ENCODE measurements around the gene CDH3. TPM values are rescaled to one million over a fixed set of nuclear protein-coding genes. Genes with fewer than 3 reads are reported as not detected.
A peak's percentile ranks its signal among the peaks of the same experiment; 100 is the strongest.

CDH3 gene
- total and polyA plus RNA-seq, 2 of the 13 experiments (the other 11 are each of a cell fraction or from before 2014, with no cell fraction given): 0.11 TPM; not detected in 1

DNA sequence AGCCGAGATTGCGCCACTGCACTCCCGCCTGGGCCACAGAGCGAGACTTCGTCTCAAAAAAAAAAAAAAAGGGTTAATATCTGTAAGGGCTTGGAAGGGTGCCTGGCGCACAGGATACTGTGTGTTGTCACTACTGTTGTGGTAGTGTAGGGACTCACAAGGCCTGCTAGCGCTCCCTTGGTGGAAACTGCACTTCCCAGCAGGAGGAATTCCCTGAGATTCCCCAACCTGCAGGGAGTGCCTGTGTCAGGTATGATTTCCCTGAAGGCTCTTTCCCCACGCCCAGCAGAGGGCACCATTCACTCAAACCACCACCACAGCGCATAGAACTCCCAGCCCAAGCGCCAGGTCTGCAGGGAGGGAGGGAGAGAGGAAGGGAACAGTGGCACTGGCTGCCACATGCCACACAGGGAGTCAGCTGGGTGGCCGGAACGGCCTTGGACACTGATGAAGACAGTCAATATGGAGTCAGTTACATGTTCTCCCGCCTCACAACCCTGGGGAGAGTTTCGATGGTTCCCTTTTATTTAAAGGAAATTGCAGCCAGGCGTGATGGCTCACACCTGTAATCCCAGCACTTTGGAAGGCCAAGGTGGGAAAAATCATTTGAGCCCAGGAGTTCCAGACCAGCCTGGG is 59.2 kb downstream of the CDH3 start (continued):
- TF ChIP-seq, protein P1, sequence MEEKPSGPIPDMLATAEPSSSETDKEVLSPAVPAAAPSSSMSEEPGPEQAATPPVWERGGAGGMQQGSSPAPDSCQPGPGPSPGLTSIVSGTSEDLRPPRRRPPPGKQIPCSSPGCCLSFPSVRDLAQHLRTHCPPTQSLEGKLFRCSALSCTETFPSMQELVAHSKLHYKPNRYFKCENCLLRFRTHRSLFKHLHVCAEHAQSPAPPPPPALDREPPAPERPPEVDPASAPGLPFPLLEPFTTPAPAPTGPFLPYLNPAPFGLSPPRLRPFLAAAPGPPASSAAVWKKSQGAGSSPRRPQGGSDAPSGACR (CRISPR knock-in tag; IDR thresholded peaks at IDR 0.05): no peak
- TF ChIP-seq ZNF10 (CRISPR knock-in tag; IDR thresholded peaks at IDR 0.05; ENCODE audit: borderline replicate concordance, low read depth) (no peak), ZNF556 (CRISPR knock-in tag; IDR thresholded peaks at IDR 0.05; ENCODE audit: borderline replicate concordance) (no peak), RNF2 (conservative IDR thresholded peaks at IDR 0.05; ENCODE audit: low read depth) (0 out of 2 replicates have a peak, but pooled peaks have one; percentile 27), MEIS1 (CRISPR knock-in tag; IDR thresholded peaks at IDR 0.05; ENCODE audit: borderline replicate concordance) (no peak; the same call in 1 of the 2 replicates), TSC22D2 (CRISPR knock-in tag; IDR thresholded peaks at IDR 0.05; ENCODE audit: borderline replicate concordance) (no peak; the same call in 1 of the 2 replicates), RARG (CRISPR knock-in tag; IDR thresholded peaks at IDR 0.05; ENCODE audit: low read depth) (no peak), ZNF572 (CRISPR knock-in tag; IDR thresholded peaks at IDR 0.05) (no peak; the same call in 1 of the 2 replicates), MEF2D (CRISPR knock-in tag; IDR thresholded peaks at IDR 0.05) (no peak; the same call in 1 of the 2 replicates), CCDC6 (CRISPR knock-in tag; IDR thresholded peaks at IDR 0.05) (peak; percentile 68), CAMTA2 (CRISPR knock-in tag; IDR thresholded peaks at IDR 0.05; ENCODE audit: borderline replicate concordance) (no peak), ESRRA (CRISPR knock-in tag; IDR thresholded peaks at IDR 0.05; ENCODE audit: low read depth) (no peak), RBM22 (optimal IDR thresholded peaks at IDR 0.05; ENCODE audit: low read length) (no peak), ZSCAN12 (CRISPR knock-in tag; IDR thresholded peaks at IDR 0.05) (no peak), ZNF644 (CRISPR knock-in tag; IDR thresholded peaks at IDR 0.05; ENCODE audit: low read depth) (no peak), TBX3 (IDR thresholded peaks at IDR 0.05; ENCODE audit: borderline replicate concordance) (no peak), RELA (CRISPR knock-in tag; IDR thresholded peaks at IDR 0.05) (peak; percentile 89; the same call in 1 of the 2 replicates), RCOR2 (CRISPR knock-in tag; IDR thresholded peaks at IDR 0.05) (no peak)
- TF ChIP-seq, protein P2, sequence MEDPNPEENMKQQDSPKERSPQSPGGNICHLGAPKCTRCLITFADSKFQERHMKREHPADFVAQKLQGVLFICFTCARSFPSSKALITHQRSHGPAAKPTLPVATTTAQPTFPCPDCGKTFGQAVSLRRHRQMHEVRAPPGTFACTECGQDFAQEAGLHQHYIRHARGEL (CRISPR knock-in tag; IDR thresholded peaks at IDR 0.05): no peak
- TF ChIP-seq, protein P3, sequence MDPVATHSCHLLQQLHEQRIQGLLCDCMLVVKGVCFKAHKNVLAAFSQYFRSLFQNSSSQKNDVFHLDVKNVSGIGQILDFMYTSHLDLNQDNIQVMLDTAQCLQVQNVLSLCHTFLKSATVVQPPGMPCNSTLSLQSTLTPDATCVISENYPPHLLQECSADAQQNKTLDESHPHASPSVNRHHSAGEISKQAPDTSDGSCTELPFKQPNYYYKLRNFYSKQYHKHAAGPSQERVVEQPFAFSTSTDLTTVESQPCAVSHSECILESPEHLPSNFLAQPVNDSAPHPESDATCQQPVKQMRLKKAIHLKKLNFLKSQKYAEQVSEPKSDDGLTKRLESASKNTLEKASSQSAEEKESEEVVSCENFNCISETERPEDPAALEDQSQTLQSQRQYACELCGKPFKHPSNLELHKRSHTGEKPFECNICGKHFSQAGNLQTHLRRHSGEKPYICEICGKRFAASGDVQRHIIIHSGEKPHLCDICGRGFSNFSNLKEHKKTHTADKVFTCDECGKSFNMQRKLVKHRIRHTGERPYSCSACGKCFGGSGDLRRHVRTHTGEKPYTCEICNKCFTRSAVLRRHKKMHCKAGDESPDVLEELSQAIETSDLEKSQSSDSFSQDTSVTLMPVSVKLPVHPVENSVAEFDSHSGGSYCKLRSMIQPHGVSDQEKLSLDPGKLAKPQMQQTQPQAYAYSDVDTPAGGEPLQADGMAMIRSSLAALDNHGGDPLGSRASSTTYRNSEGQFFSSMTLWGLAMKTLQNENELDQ (CRISPR knock-in tag; IDR thresholded peaks at IDR 0.05; ENCODE audit: borderline replicate concordance): no peak
- TF ChIP-seq, protein P4, sequence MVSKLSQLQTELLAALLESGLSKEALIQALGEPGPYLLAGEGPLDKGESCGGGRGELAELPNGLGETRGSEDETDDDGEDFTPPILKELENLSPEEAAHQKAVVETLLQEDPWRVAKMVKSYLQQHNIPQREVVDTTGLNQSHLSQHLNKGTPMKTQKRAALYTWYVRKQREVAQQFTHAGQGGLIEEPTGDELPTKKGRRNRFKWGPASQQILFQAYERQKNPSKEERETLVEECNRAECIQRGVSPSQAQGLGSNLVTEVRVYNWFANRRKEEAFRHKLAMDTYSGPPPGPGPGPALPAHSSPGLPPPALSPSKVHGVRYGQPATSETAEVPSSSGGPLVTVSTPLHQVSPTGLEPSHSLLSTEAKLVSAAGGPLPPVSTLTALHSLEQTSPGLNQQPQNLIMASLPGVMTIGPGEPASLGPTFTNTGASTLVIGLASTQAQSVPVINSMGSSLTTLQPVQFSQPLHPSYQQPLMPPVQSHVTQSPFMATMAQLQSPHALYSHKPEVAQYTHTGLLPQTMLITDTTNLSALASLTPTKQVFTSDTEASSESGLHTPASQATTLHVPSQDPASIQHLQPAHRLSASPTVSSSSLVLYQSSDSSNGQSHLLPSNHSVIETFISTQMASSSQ (IDR thresholded peaks at IDR 0.05; ENCODE audit: low read depth): no peak
- TF ChIP-seq, protein P4 (CRISPR knock-in tag; IDR thresholded peaks at IDR 0.05; ENCODE audit: borderline replicate concordance): no peak
- TF ChIP-seq, protein P5, sequence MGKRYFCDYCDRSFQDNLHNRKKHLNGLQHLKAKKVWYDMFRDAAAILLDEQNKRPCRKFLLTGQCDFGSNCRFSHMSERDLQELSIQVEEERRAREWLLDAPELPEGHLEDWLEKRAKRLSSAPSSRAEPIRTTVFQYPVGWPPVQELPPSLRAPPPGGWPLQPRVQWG (CRISPR knock-in tag; IDR thresholded peaks at IDR 0.05; ENCODE audit: borderline replicate concordance, low read depth): no peak
